HepG2 (cell line): ENCODE results near the gene B3GNT2. TPM values are rescaled to one million over a fixed set of nuclear protein-coding genes. Genes with fewer than 3 reads are reported as not detected.

Source experiments
- AGO1 ChIP-seq: fragments of 200-400 bp; formaldehyde crosslinking; IDR thresholded peaks from 2 replicates; pipeline ENCODE4 v1.6.1; 2017; ENCODE audit warnings: mild to moderate bottlenecking, low read depth, low read length, moderate library complexity; ENCODE audit not compliant: poor library complexity, severe bottlenecking
- AHR ChIP-seq: IDR thresholded peaks from 2 replicates; pipeline ENCODE4 v1.6.1; 2018; ENCODE audit warnings: missing genetic modification reagents, missing compliant biosample characterization
- CCDC6 ChIP-seq: sonication (generic); formaldehyde crosslinking; IDR thresholded peaks from 2 replicates; pipeline ENCODE4 v1.8.1; 2022; ENCODE audit warnings: mild to moderate bottlenecking, missing genetic modification reagents, moderate library complexity
- EEA1 ChIP-seq: sonication (generic); formaldehyde crosslinking; IDR thresholded peaks from 2 replicates; pipeline ENCODE4 v1.5.1; 2020; ENCODE audit warnings: mild to moderate bottlenecking, missing genetic modification reagents, borderline replicate concordance
- ELF3 ChIP-seq: IDR thresholded peaks from 2 replicates; pipeline ENCODE4 v1.6.1; 2016; ENCODE audit warnings: missing genetic modification reagents, missing compliant biosample characterization
- FOXK1 ChIP-seq: sonication (generic); formaldehyde crosslinking; IDR thresholded peaks from 2 replicates; pipeline ENCODE4 v1.4.0; 2020; ENCODE audit warnings: low read depth, missing genetic modification reagents, borderline replicate concordance
- KLF11 ChIP-seq: IDR thresholded peaks from 2 replicates; pipeline ENCODE4 v1.6.1; 2016; ENCODE audit warnings: missing compliant biosample characterization
- MED1 ChIP-seq: sonication (generic); formaldehyde crosslinking; IDR thresholded peaks from 2 replicates; pipeline ENCODE4 v1.4.0; 2020; ENCODE audit warnings: missing genetic modification reagents
- MXI1 ChIP-seq: IDR thresholded peaks from 3 replicates; pipeline ENCODE4 v1.6.1; 2012; ENCODE audit warnings: low read depth, low read length, inconsistent platforms, borderline replicate concordance
- PCBP1 ChIP-seq: fragments of 200-400 bp; formaldehyde crosslinking; IDR thresholded peaks from 2 replicates; pipeline ENCODE4 v1.6.1; 2017; ENCODE audit warnings: mild to moderate bottlenecking, low read depth, low read length, borderline replicate concordance
- SMARCE1 ChIP-seq: fragments of 450-650 bp; IDR thresholded peaks from 2 replicates; pipeline ENCODE4 v1.6.1; 2017; ENCODE audit warnings: borderline replicate concordance
- TGIF2 ChIP-seq: IDR thresholded peaks from 2 replicates; pipeline ENCODE4 v1.6.1; 2016; ENCODE audit warnings: control low read depth, missing compliant biosample characterization
- U2AF1 ChIP-seq: fragments of 200-400 bp; formaldehyde crosslinking; optimal IDR thresholded peaks from 2 replicates; pipeline ENCODE3; 2017; ENCODE audit warnings: mild to moderate bottlenecking, low read depth, low read length
- ZNF180 ChIP-seq: sonication (generic); formaldehyde crosslinking; IDR thresholded peaks from 2 replicates; pipeline ENCODE4 v1.4.0; 2020; ENCODE audit warnings: low read depth, missing genetic modification reagents, borderline replicate concordance
- ZNF225 ChIP-seq: sonication (generic); formaldehyde crosslinking; IDR thresholded peaks from 2 replicates; pipeline ENCODE4 v1.4.0; 2020; ENCODE audit warnings: mild to moderate bottlenecking, missing genetic modification reagents
- ZNF432 ChIP-seq: sonication (generic); formaldehyde crosslinking; IDR thresholded peaks from 2 replicates; pipeline ENCODE4 v1.5.0; 2020; ENCODE audit warnings: missing genetic modification reagents, mild to moderate bottlenecking, borderline replicate concordance
- ZNF773 ChIP-seq: sonication (generic); formaldehyde crosslinking; IDR thresholded peaks from 2 replicates; pipeline ENCODE4 v1.4.0; 2020; ENCODE audit warnings: missing genetic modification reagents, borderline replicate concordance
- polyA plus RNA-seq, 8 experiments: library from polyadenylated mRNA; depleted of rRNA in 3 of 8; stranded (reverse) in 7 of 8; unstranded in 1 of 8; fragments of >200 nt; fragmentation: Illumina TruSeq in 4 of 8; extraction: Trizol in 4 of 8; gene quantifications; 2 replicates each; pipeline versions ENCODE4 v1.2.1 to v1.2.3, GENCODE V29; 2011 to 2016; ENCODE audit warnings: low read depth in 4 of 8, missing spikeins in 1 of 8, mixed read lengths in 1 of 8; ENCODE audit not compliant: insufficient read depth in 1 of 8
- total RNA-seq, 5 experiments: library from RNA; depleted of rRNA; stranded (reverse); fragments of >200 nt; fragmentation: Illumina TruSeq; extraction: Trizol; gene quantifications; 2 replicates each; pipeline ENCODE4 v1.2.3, GENCODE V29; 2016; ENCODE audit warnings: low read depth in 1 of 5
- TF ChIP-seq, protein P1 (sequence below): sonication (generic); formaldehyde crosslinking; IDR thresholded peaks from 2 replicates; pipeline ENCODE4 v1.4.0; 2020; ENCODE audit warnings: mild to moderate bottlenecking, missing genetic modification reagents
- TF ChIP-seq, protein P2 (sequence below): sonication (generic); formaldehyde crosslinking; IDR thresholded peaks from 2 replicates; pipeline ENCODE4 v1.8.0; 2022; ENCODE audit warnings: missing genetic modification reagents, mild to moderate bottlenecking, borderline replicate concordance
- TF ChIP-seq, protein P3 (sequence below): sonication (generic); formaldehyde crosslinking; IDR thresholded peaks from 2 replicates; pipeline ENCODE4 v1.5.1; 2020; ENCODE audit warnings: mild to moderate bottlenecking, missing genetic modification reagents, borderline replicate concordance
- TF ChIP-seq, protein P4 (sequence below): sonication (generic); formaldehyde crosslinking; IDR thresholded peaks from 2 replicates; pipeline ENCODE4 v1.4.0; 2020; ENCODE audit warnings: mild to moderate bottlenecking, missing genetic modification reagents
- TF ChIP-seq, protein P5 (sequence below): IDR thresholded peaks from 2 replicates; pipeline ENCODE4 v1.6.1; 2012; ENCODE audit warnings: inconsistent platforms

B3GNT2 gene
- total and polyA plus RNA-seq, 2 of the 13 experiments (the other 11 are each of a cell fraction or from before 2014, with no cell fraction given) = 26.3 to 28.5 TPM

DNA sequence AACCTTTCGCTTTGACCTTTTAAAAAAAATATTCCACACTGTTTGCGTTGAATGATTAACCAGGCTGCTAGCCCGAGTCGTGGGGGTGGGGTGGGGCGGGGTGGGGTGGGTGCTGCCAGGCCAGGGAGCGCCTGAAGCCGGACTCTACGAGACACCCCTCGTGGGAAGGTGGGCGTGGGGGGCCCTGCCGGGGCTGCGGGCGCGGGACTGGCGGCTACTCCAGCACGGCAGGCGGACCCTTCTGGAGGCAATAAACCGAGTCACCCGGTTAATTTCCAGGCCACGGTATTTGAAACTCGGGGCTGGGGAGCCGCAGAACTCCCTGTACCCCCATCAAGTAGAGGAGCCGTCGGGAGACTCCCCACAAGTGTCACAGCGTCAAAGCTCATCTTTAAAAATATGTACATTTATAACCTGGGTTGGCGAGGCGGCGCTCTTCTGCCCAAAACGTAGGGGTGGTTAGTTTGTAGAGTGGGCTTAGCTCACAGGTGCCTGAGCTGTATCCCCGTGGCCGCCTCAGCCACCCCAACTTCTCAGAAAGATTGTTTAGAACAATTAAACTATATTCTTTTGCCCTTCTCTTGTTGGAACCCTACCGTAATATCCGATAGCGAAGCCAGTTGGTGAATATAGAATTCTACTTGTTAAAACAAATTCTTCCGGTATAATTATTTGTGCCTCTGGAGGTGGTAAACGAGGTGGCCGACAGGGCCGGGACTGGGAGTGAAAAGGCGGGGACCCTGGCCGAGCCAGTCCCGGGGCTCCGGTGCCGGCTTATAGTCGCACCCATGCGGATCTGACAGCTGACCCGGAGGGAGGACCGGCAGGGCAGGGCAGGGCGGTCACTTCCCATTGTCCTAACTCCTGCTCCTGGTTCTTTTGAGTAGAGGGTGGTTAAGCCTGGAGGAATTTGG, 1.4 kb downstream of the B3GNT2 start (continued):
- TF ChIP-seq ZNF180 (CRISPR knock-in tag) (no peak), CCDC6 (CRISPR knock-in tag) (no peak), MED1 (no peak), TGIF2 (CRISPR knock-in tag) (peak; percentile 86), PCBP1 (no peak), U2AF1 (no peak), AGO1 (peak; percentile 47), EEA1 (CRISPR knock-in tag) (no peak), FOXK1 (CRISPR knock-in tag) (no peak), SMARCE1 (no peak), ELF3 (CRISPR knock-in tag) (no peak), ZNF773 (no peak), KLF11 (CRISPR knock-in tag) (no peak), AHR (CRISPR knock-in tag) (no peak), MXI1 (peak; percentile 72; the same call in 1 of the 3 replicates), ZNF225 (CRISPR knock-in tag) (0 out of 2 replicates have a peak, but pooled peaks have one; percentile 32), ZNF432 (CRISPR knock-in tag) (no peak)
- TF ChIP-seq, protein P1, sequence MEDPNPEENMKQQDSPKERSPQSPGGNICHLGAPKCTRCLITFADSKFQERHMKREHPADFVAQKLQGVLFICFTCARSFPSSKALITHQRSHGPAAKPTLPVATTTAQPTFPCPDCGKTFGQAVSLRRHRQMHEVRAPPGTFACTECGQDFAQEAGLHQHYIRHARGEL (CRISPR knock-in tag) = no peak
- TF ChIP-seq, protein P2, sequence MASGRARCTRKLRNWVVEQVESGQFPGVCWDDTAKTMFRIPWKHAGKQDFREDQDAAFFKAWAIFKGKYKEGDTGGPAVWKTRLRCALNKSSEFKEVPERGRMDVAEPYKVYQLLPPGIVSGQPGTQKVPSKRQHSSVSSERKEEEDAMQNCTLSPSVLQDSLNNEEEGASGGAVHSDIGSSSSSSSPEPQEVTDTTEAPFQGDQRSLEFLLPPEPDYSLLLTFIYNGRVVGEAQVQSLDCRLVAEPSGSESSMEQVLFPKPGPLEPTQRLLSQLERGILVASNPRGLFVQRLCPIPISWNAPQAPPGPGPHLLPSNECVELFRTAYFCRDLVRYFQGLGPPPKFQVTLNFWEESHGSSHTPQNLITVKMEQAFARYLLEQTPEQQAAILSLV (CRISPR knock-in tag) = no peak
- TF ChIP-seq, protein P3, sequence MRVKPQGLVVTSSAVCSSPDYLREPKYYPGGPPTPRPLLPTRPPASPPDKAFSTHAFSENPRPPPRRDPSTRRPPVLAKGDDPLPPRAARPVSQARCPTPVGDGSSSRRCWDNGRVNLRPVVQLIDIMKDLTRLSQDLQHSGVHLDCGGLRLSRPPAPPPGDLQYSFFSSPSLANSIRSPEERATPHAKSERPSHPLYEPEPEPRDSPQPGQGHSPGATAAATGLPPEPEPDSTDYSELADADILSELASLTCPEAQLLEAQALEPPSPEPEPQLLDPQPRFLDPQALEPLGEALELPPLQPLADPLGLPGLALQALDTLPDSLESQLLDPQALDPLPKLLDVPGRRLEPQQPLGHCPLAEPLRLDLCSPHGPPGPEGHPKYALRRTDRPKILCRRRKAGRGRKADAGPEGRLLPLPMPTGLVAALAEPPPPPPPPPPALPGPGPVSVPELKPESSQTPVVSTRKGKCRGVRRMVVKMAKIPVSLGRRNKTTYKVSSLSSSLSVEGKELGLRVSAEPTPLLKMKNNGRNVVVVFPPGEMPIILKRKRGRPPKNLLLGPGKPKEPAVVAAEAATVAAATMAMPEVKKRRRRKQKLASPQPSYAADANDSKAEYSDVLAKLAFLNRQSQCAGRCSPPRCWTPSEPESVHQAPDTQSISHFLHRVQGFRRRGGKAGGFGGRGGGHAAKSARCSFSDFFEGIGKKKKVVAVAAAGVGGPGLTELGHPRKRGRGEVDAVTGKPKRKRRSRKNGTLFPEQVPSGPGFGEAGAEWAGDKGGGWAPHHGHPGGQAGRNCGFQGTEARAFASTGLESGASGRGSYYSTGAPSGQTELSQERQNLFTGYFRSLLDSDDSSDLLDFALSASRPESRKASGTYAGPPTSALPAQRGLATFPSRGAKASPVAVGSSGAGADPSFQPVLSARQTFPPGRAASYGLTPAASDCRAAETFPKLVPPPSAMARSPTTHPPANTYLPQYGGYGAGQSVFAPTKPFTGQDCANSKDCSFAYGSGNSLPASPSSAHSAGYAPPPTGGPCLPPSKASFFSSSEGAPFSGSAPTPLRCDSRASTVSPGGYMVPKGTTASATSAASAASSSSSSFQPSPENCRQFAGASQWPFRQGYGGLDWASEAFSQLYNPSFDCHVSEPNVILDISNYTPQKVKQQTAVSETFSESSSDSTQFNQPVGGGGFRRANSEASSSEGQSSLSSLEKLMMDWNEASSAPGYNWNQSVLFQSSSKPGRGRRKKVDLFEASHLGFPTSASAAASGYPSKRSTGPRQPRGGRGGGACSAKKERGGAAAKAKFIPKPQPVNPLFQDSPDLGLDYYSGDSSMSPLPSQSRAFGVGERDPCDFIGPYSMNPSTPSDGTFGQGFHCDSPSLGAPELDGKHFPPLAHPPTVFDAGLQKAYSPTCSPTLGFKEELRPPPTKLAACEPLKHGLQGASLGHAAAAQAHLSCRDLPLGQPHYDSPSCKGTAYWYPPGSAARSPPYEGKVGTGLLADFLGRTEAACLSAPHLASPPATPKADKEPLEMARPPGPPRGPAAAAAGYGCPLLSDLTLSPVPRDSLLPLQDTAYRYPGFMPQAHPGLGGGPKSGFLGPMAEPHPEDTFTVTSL = no peak
- TF ChIP-seq, protein P4, sequence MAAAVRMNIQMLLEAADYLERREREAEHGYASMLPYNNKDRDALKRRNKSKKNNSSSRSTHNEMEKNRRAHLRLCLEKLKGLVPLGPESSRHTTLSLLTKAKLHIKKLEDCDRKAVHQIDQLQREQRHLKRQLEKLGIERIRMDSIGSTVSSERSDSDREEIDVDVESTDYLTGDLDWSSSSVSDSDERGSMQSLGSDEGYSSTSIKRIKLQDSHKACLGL (CRISPR knock-in tag) = peak; percentile 74; the same call in 1 of the 2 replicates
- TF ChIP-seq, protein P5, sequence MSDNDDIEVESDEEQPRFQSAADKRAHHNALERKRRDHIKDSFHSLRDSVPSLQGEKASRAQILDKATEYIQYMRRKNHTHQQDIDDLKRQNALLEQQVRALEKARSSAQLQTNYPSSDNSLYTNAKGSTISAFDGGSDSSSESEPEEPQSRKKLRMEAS = peak; percentile 74
